ENCODE data around the gene HTRA1.

DNA sequence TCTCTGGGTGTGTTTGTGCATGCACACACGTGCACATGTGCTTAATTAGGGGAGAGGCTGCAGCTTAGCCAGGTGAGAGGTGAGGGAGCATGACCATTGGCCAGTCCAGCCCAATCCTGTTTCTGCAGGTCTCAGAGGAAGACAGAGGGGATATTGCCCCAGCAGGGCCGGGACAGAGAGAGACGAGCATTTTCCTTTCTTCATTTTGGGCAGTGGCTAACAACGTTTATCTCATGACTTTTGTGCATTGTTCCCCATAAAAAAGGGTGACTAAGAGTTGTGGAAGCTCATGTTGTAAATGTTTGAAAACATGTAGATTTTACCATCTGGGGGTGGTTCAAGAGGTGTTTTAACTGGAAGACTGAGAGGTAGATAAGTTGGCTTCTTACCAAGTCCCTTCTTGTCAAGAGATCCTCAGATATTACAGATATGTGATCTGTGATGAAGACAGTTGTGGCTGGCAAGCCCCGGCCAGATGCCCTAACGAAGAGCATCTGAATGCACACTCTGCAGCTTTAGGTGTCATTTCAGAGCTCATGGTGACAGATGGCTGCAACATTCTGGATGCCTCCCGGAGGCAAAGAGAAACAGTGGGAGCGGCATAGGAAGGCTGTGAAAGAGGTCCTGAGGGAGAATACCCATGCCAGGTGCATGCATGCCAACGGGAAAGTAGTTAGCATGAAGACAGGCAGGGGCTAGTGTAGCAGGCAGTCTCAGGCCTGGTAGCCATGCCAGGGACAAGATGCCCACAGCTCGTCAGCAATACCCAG is 82.5 kb downstream of the HTRA1 start:
- TF ChIP-seq, protein P1, sequence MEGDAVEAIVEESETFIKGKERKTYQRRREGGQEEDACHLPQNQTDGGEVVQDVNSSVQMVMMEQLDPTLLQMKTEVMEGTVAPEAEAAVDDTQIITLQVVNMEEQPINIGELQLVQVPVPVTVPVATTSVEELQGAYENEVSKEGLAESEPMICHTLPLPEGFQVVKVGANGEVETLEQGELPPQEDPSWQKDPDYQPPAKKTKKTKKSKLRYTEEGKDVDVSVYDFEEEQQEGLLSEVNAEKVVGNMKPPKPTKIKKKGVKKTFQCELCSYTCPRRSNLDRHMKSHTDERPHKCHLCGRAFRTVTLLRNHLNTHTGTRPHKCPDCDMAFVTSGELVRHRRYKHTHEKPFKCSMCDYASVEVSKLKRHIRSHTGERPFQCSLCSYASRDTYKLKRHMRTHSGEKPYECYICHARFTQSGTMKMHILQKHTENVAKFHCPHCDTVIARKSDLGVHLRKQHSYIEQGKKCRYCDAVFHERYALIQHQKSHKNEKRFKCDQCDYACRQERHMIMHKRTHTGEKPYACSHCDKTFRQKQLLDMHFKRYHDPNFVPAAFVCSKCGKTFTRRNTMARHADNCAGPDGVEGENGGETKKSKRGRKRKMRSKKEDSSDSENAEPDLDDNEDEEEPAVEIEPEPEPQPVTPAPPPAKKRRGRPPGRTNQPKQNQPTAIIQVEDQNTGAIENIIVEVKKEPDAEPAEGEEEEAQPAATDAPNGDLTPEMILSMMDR (IDR thresholded peaks at IDR 0.05), result no peak
- no peak for TF ChIP-seq POLR2A (IDR thresholded peaks at IDR 0.05)
